Epidermal melanocyte (primary cell): ENCODE data around the gene TSPAN9.
A peak's percentile ranks its signal among the peaks of the same experiment; 100 is the strongest.

Experiments used
- DNase-seq: peaks from one replicate; pipeline ENCODE4 v3.0.0; 2011; ENCODE audit warnings: low spot score; ENCODE audit not compliant: insufficient read length

The TSPAN9 gene

GRCh38 chr12:3265406-3265805, 188.2 kb downstream of the TSPAN9 start:
- DNase-seq = no peak

- no peak for DNase-seq
Observed at GRCh38 chr12:3266638-3267037, 189.5 kb downstream of the TSPAN9 start.

- no peak for DNase-seq
Observed at GRCh38 chr12:3267690-3268089, 190.5 kb downstream of the TSPAN9 start.

- DNase-seq = no peak
Observed at GRCh38 chr12:3269594-3269993, 192.4 kb downstream of the TSPAN9 start.

GRCh38 chr12:3271146-3271545, 194.0 kb downstream of the TSPAN9 start:
- DNase-seq = no peak

GRCh38 chr12:3271639-3272038, 194.5 kb downstream of the TSPAN9 start:
- DNase-seq = no peak

GRCh38 chr12:3272958-3273357, 195.8 kb downstream of the TSPAN9 start:
- DNase-seq = no peak

- no peak for DNase-seq
Observed at GRCh38 chr12:3273409-3273853, 196.3 kb downstream of the TSPAN9 start.

- DNase-seq = no peak
Observed at GRCh38 chr12:3274664-3275063, 197.5 kb downstream of the TSPAN9 start.

GRCh38 chr12:3275171-3276041, 198.2 kb downstream of the TSPAN9 start:
- peak; percentile 89 for DNase-seq

- no peak for DNase-seq
Observed at GRCh38 chr12:3276226-3276625, 199.0 kb downstream of the TSPAN9 start.

- no peak for DNase-seq
Observed at GRCh38 chr12:3277306-3277943, 200.2 kb downstream of the TSPAN9 start.

- DNase-seq = no peak
Observed at GRCh38 chr12:3278681-3279414, 201.7 kb downstream of the TSPAN9 start.

- DNase-seq = no peak
Observed at GRCh38 chr12:3279415-3279780, 202.2 kb downstream of the TSPAN9 start.

GRCh38 chr12:3279832-3280231, 202.7 kb downstream of the TSPAN9 start:
- no peak for DNase-seq

- DNase-seq = no peak
Observed at GRCh38 chr12:3280967-3281366, 203.8 kb downstream of the TSPAN9 start.

GRCh38 chr12:3281588-3282383, 204.6 kb downstream of the TSPAN9 start:
- DNase-seq = no peak

GRCh38 chr12:3282384-3282670, 205.1 kb downstream of the TSPAN9 start:
- no peak for DNase-seq

- DNase-seq = no peak
Observed at GRCh38 chr12:3283137-3283680, 206.0 kb downstream of the TSPAN9 start.

- no peak for DNase-seq
Observed at GRCh38 chr12:3284405-3284804, 207.2 kb downstream of the TSPAN9 start.

- no peak for DNase-seq
Observed at GRCh38 chr12:3285570-3285969, 208.4 kb downstream of the TSPAN9 start.
